ENCODE data around the gene DIAPH2. TPM values are rescaled to one million over a fixed set of nuclear protein-coding genes. Genes with fewer than 3 reads are reported as not detected.

DIAPH2 gene
- total RNA-seq, 3 donors from 2014 or later = 27.4 to 66.4 (median 30.8) TPM

DNA sequence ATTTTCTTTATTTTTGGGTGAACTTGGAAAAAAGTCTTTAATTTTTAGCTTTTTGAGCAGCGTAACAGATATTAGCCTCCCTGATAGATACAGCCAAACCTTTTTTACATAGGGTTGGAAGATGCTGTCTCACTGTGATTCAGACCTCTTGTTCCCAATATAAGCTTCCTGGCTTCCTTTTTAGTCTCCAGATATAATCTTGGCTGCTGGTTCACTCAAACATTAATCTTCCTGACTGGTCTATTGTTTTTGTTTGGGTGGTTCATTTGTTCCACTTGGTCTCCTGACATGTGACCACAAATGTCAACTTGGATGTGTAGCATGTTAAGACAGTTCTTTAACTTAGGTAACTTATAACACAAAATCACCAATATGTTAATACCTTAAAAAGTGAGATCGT lies 222.1 kb downstream of the DIAPH2 start:
- Histone ChIP-seq H3K36me3 (no peaks in the 10 kb centered on the region), H3K27me3 (peaks cover 0 to 4% of the 10 kb centered on the region in 2 donors), H3K9me3 (no peaks in the 10 kb centered on the region), H3K27ac (no peak overlapping the region), H3K4me1 (no peaks in the 10 kb centered on the region), H3K4me3 (no peak overlapping the region)
- TF ChIP-seq POLR2A (IDR thresholded peaks at IDR 0.05) = no peak
- no peak for TF ChIP-seq POLR2AphosphoS5 (IDR thresholded peaks at IDR 0.05)
- TF ChIP-seq, protein P1, sequence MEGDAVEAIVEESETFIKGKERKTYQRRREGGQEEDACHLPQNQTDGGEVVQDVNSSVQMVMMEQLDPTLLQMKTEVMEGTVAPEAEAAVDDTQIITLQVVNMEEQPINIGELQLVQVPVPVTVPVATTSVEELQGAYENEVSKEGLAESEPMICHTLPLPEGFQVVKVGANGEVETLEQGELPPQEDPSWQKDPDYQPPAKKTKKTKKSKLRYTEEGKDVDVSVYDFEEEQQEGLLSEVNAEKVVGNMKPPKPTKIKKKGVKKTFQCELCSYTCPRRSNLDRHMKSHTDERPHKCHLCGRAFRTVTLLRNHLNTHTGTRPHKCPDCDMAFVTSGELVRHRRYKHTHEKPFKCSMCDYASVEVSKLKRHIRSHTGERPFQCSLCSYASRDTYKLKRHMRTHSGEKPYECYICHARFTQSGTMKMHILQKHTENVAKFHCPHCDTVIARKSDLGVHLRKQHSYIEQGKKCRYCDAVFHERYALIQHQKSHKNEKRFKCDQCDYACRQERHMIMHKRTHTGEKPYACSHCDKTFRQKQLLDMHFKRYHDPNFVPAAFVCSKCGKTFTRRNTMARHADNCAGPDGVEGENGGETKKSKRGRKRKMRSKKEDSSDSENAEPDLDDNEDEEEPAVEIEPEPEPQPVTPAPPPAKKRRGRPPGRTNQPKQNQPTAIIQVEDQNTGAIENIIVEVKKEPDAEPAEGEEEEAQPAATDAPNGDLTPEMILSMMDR (IDR thresholded peaks at IDR 0.05) = no peak
- no peak for DNase-seq (ENCODE audit: low spot score in 2 of 2)
- intact Hi-C loops (cut with DNase I; ENCODE audit: low total_unique reads) = no loop called here

DNA sequence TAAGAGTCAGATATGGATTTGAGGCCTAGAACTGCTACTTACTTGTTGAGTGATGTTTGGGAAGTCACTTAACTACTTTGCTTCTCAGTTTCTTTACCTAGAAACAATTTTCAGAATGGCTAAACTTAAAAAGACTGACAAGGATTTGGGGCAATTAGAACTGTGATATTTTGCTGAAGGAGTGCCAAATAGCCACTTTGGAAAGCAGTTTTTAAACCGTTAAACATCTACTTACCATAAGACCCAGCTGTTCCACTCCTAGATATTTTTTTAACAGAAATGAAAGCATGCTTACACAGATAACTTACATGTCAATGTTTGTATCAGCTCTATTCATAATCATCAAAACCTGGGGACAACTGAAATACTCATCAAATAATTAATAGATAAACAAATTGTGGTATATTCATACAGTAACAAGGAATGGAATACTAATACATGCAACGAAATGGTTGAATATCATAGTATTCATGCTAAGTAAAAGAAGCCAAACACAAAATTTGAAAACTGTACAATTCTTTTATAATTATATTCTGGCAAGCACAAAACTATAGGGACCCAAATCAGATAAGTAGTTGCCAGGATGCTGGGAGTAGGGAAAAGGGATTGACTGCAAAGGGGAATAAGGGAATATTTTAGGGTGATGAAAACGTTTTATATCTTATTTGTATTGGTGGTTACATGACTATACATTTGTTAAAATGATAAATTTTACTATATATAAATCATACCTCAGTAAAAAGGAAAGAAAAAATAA lies 223.1 kb downstream of the DIAPH2 start:
- no peak overlapping the region for H3K4me3 ChIP-seq
- H3K27ac ChIP-seq = no peak overlapping the region
- H3K9me3 ChIP-seq = no peaks in the 10 kb centered on the region
- H3K4me1 ChIP-seq = no peaks in the 10 kb centered on the region
- no peak for DNase-seq (ENCODE audit: low spot score in 2 of 2)
- TF ChIP-seq, protein P1 (IDR thresholded peaks at IDR 0.05) = no peak
- TF ChIP-seq POLR2AphosphoS5 (IDR thresholded peaks at IDR 0.05) = no peak
- TF ChIP-seq POLR2A (IDR thresholded peaks at IDR 0.05) = no peak
- intact Hi-C loops (cut with DNase I; ENCODE audit: low total_unique reads) = no loop called here
- no peaks in the 10 kb centered on the region for H3K36me3 ChIP-seq
- H3K27me3 ChIP-seq = peaks cover 0 to 4% of the 10 kb centered on the region in 2 donors

DNA sequence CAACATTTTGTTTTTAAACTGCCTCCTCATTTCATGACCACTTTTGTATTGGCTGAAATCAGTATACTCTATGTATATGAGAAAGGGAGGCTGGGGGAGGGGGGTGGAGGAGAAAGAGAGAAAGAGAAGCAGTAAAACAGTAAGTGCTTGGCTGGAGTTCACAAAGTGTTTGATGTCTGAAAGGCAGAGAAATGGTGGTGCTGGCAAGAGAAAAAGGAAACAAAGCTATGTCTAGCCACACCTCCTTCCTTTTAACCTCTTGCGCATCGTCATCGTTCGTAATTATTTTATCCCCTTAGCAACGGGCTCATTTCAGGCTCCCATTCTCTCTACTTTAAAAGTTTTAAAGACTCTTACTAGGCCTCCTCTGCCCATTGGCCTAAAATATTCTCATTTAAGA lies 224.6 kb downstream of the DIAPH2 start:
- DNase-seq (ENCODE audit: low spot score in 2 of 2) = no peak
- no peaks in the 10 kb centered on the region for H3K4me1 ChIP-seq
- H3K9me3 ChIP-seq = no peaks in the 10 kb centered on the region
- intact Hi-C loops (cut with DNase I; ENCODE audit: low total_unique reads) = no loop called here
- H3K27me3 ChIP-seq = peaks cover 0 to 2% of the 10 kb centered on the region in 2 donors
- TF ChIP-seq POLR2AphosphoS5 (IDR thresholded peaks at IDR 0.05) (no peak), POLR2A (IDR thresholded peaks at IDR 0.05) (no peak)
- TF ChIP-seq, protein P1 (IDR thresholded peaks at IDR 0.05) = no peak
- H3K27ac ChIP-seq = no peak overlapping the region
- H3K4me3 ChIP-seq = no peak overlapping the region
- no peaks in the 10 kb centered on the region for H3K36me3 ChIP-seq

- Histone ChIP-seq H3K4me1 (no peaks in the 10 kb centered on the region), H3K4me3 (no peak overlapping the region), H3K36me3 (no peaks in the 10 kb centered on the region), H3K27ac (no peak overlapping the region), H3K27me3 (peaks cover 0 to 4% of the 10 kb centered on the region in 2 donors), H3K9me3 (no peaks in the 10 kb centered on the region)
- no peak for DNase-seq (ENCODE audit: low spot score in 2 of 2)
- TF ChIP-seq POLR2A (IDR thresholded peaks at IDR 0.05) (no peak), POLR2AphosphoS5 (IDR thresholded peaks at IDR 0.05) (no peak)
- TF ChIP-seq, protein P1 (IDR thresholded peaks at IDR 0.05) = no peak
- intact Hi-C loops (cut with DNase I; ENCODE audit: low total_unique reads) = no loop called here
Measured at GRCh38 chrX:96918864-96919263, 234.2 kb downstream of the DIAPH2 start.

GRCh38 chrX:96919672-96920071 lies 235.0 kb downstream of the DIAPH2 start:
- no peaks in the 10 kb centered on the region for H3K9me3 ChIP-seq
- H3K27me3 ChIP-seq = peaks cover 0 to 7% of the 10 kb centered on the region in 2 donors
- TF ChIP-seq POLR2AphosphoS5 (IDR thresholded peaks at IDR 0.05) (no peak), POLR2A (IDR thresholded peaks at IDR 0.05) (no peak)
- TF ChIP-seq, protein P1 (IDR thresholded peaks at IDR 0.05) = no peak
- H3K4me1 ChIP-seq = no peaks in the 10 kb centered on the region
- H3K36me3 ChIP-seq = no peaks in the 10 kb centered on the region
- intact Hi-C loops (cut with DNase I; ENCODE audit: low total_unique reads) = no loop called here
- H3K27ac ChIP-seq = no peak overlapping the region
- no peak overlapping the region for H3K4me3 ChIP-seq
- no peak for DNase-seq (ENCODE audit: low spot score in 2 of 2)

Measured in breast epithelium (tissue), 4 donors.